HepG2 (cell line): ENCODE results near the gene RBM19.

Source experiments
- ADNP ChIP-seq: sonication (generic); formaldehyde crosslinking; IDR thresholded peaks from 2 replicates; pipeline ENCODE4 v1.4.0; 2020; ENCODE audit warnings: missing genetic modification reagents
- CBX1 ChIP-seq: IDR thresholded peaks from one replicate; pipeline ENCODE4 v1.6.1; 2016; ENCODE audit warnings: antibody characterized with exemption, low read depth
- CHD4 ChIP-seq: fragments of 200-600 bp; sonication (generic); IDR thresholded peaks from 2 replicates; pipeline ENCODE4 v1.7.0; 2017; ENCODE audit warnings: mild to moderate bottlenecking, low read length, borderline replicate concordance
- CTCF ChIP-seq: sonication (generic); formaldehyde crosslinking; IDR thresholded peaks from 2 replicates; pipeline ENCODE4 v1.5.0; 2020; ENCODE audit warnings: mild to moderate bottlenecking, missing genetic modification reagents, moderate library complexity
- DNMT3B ChIP-seq: conservative IDR thresholded peaks from 2 replicates; pipeline ENCODE4 v1.6.1; 2016; ENCODE audit warnings: missing biosample characterization, control low read depth
- HNF4A ChIP-seq: sonication (generic); formaldehyde crosslinking; IDR thresholded peaks from 2 replicates; pipeline ENCODE4 v1.4.0; 2020; ENCODE audit warnings: missing genetic modification reagents
- JUN ChIP-seq: sonication (generic); formaldehyde crosslinking; IDR thresholded peaks from 2 replicates; pipeline ENCODE4 v1.4.0; 2020; ENCODE audit warnings: mild to moderate bottlenecking, missing genetic modification reagents
- RFX1 ChIP-seq: fragments of 450-650 bp; IDR thresholded peaks from 2 replicates; pipeline ENCODE4 v1.6.1; 2017
- ZBTB10 ChIP-seq: sonication (generic); formaldehyde crosslinking; IDR thresholded peaks from 2 replicates; pipeline ENCODE4 v1.4.0; 2020; ENCODE audit warnings: missing genetic modification reagents, borderline replicate concordance
- ZC3H4 ChIP-seq: sonication (generic); formaldehyde crosslinking; IDR thresholded peaks from 2 replicates; pipeline ENCODE4 v1.4.0; 2020; ENCODE audit warnings: missing genetic modification reagents, borderline replicate concordance

- TF ChIP-seq HNF4A (no peak), DNMT3B (CRISPR knock-in tag) (no peak), CHD4 (no peak), JUN (no peak), ZBTB10 (CRISPR knock-in tag) (no peak), ZC3H4 (CRISPR knock-in tag) (no peak), ADNP (no peak), CBX1 (no peak), CTCF (no peak), RFX1 (no peak)
Measured at GRCh38 chr12:113852264-113852663, 113.9 kb downstream of the RBM19 start.
